ENCODE results near the gene TDRD9.

- TF ChIP-seq EZH2 (IDR thresholded peaks at IDR 0.05; ENCODE audit: insufficient read depth, poor library complexity, severe bottlenecking), result no peak
- no peak for TF ChIP-seq EZH2phosphoT487 (IDR thresholded peaks at IDR 0.05; ENCODE audit: insufficient read depth, low read depth)
Observed at GRCh38 chr14:104075530-104076151, 147.4 kb downstream of the TDRD9 start.
